Right lobe of liver (tissue), 6 donors: ENCODE results near the gene DAZAP1. TPM values are rescaled to one million over a fixed set of nuclear protein-coding genes. Genes with fewer than 3 reads are reported as not detected.
A peak's percentile ranks its signal among the peaks of the same experiment; 100 is the strongest.

ENCODE experiments used
- ATAC-seq, 4 donors: fragments of 200-7000 bp; cut with Tn5 transposase; one replicate each; pipeline ENCODE4 v1.9.1; 2020; ENCODE audit warnings: mild to moderate bottlenecking in 4 of 4, moderate library complexity in 4 of 4
- DNase-seq, 3 donors: peaks; one replicate each; pipeline ENCODE4 v3.0.0-alpha.2; 2020
- H3K27ac ChIP-seq, 3 donors: fragments of 200-600 bp; one replicate each; pipeline ENCODE4 v1.8.0; 2022
- H3K27me3 ChIP-seq, 2 donors: fragments of 200-600 bp; one replicate each; pipeline ENCODE4 v1.8.0; 2022
- H3K36me3 ChIP-seq, 4 donors: fragments of 200-600 bp; sonication (generic) in 1 of 4; one replicate each; pipeline versions ENCODE4 v1.5.1 to v1.8.0; 2017 to 2022; ENCODE audit warnings: control low read depth in 1 of 4
- H3K4me1 ChIP-seq, 4 donors: fragments of 200-600 bp; sonication (generic) in 1 of 4; one replicate each; pipeline versions ENCODE4 v1.5.1 to v1.8.0; 2017 to 2022; ENCODE audit warnings: control low read depth in 1 of 4
- H3K4me3 ChIP-seq, 3 donors: fragments of 200-600 bp; one replicate each; pipeline ENCODE4 v1.8.0; 2022
- H3K9me3 ChIP-seq, 4 donors: fragments of 200-600 bp; sonication (generic) in 1 of 4; one replicate each; pipeline versions ENCODE4 v1.5.1 to v1.8.0; 2017 to 2022; ENCODE audit warnings: control low read depth in 1 of 4
- POLR2A ChIP-seq: fragments of 450-650 bp; IDR thresholded peaks from one replicate; pipeline ENCODE4 v1.6.1; 2017; ENCODE audit warnings: antibody characterized with exemption, mild to moderate bottlenecking
- WGBS: methylation state at CpG from one replicate; pipeline ENCODE4 v1.1.6; 2018; ENCODE audit warnings: low coverage, low lambda C conversion rate; ENCODE audit not compliant: insufficient coverage; ENCODE audit errors: missing lambda C conversion rate; 5-methylcytosine and 5-hydroxymethylcytosine counted together
- intact Hi-C, 2 donors: fragments of 100-400 bp; cut with DNase I; formaldehyde crosslinking; loops; one replicate each; pipeline versions ENCODE4 v1.11.2 to v1.14.1; 2022
- long read RNA-seq: library from polyadenylated mRNA; unstranded; transcript quantifications from one replicate; pipeline ENCODE4 v2.0.0, GENCODE V29; 2019
- total RNA-seq, 6 experiments: library from RNA; depleted of rRNA in 2 of 6; stranded (reverse); fragments of >200 nt in 2 of 6; fragmentation: NEBNext Ultra II Directional in 3 of 6; extraction: Animal tissue kit (Norgen Biotek cat#: 25700) in 3 of 6; gene quantifications; one replicate each; pipeline versions ENCODE4 v1.1.0 to v1.2.4, GENCODE V29; 2016 to 2023
- TF ChIP-seq, protein P1 (sequence below), 4 donors: fragments of 200-600 bp in 3 of 4; fragments of 450-650 bp in 1 of 4; IDR thresholded peaks; one replicate each; pipeline versions ENCODE4 v1.5.1 to v1.8.0; 2016 to 2022; ENCODE audit warnings: antibody characterized with exemption in 4 of 4, mild to moderate bottlenecking in 2 of 4
- donor health status: DM: no; HTN: yes; CAD: no.
- donor health status: DM: no; HTN: no; CAD: no.
- donor health status: DM: no; HTN: no; CAD: no.
- donor health status: DM: no; HTN: yes; CAD: no.
- donor health status: DM: no; HTN: yes; CAD: no.

Gene DAZAP1
- total RNA-seq, result 10 to 100 TPM; 22.3 to 50.9 (median 42.2) TPM
- long read RNA-seq, result 0 reads

DNA sequence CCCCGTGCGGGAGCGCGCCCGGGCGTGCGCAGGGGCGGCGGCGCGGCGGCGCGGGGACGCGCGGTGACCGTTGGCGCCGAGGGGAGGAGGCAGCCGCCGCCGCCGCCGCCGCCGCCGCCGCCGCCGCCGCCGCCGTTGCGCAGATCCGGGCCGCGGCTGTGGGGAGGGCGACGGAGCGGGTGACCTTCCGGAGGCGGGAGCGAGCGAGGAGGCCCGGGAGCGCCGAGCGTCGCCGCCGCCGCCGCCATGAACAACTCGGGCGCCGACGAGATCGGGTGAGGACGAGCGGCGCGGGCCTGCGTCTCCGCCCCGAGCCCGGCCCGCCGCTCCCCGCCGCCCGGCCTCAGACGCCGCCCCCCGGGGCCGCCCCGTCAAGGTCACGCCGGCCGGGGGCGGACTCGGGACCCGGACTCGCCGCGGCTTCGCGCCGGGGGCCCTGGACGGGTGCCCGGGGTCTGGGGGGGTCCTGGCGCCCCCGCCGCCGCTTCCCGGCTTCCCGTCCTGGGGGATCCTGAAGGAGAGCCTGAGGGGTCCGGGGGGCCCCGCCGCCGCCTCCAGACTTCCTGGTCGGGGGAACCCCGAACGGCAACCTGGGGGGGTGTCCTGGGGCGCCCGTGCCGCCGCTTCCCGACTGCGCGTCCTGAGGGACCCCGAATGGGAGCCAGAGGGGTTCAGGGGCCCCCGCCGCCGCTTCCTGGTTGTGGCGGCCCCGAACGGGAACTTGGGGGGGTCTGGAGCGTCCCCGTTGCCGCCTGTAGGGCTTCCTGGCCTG is at the start of gene DAZAP1:
TSS of gene DAZAP1 (plus strand) at position 59 of the 772 bp plus-strand sequence. CDS start at position 247, 188 bp downstream.
- H3K4me1 ChIP-seq, result peaks cover 4 to 39% (median 14%) of the 10 kb centered on the region in 4 donors
- H3K27me3 ChIP-seq, result no peaks in the 10 kb centered on the region
- H3K4me3 ChIP-seq, result peak within 1 kb of the TSS; percentile 81 to 93 (median 92)
- intact Hi-C loops, result no loop called here
- peak in 1 of 4 donors; percentile 4 for ATAC-seq
- TF ChIP-seq POLR2A, result peak; percentile 20
- TF ChIP-seq, protein P1, sequence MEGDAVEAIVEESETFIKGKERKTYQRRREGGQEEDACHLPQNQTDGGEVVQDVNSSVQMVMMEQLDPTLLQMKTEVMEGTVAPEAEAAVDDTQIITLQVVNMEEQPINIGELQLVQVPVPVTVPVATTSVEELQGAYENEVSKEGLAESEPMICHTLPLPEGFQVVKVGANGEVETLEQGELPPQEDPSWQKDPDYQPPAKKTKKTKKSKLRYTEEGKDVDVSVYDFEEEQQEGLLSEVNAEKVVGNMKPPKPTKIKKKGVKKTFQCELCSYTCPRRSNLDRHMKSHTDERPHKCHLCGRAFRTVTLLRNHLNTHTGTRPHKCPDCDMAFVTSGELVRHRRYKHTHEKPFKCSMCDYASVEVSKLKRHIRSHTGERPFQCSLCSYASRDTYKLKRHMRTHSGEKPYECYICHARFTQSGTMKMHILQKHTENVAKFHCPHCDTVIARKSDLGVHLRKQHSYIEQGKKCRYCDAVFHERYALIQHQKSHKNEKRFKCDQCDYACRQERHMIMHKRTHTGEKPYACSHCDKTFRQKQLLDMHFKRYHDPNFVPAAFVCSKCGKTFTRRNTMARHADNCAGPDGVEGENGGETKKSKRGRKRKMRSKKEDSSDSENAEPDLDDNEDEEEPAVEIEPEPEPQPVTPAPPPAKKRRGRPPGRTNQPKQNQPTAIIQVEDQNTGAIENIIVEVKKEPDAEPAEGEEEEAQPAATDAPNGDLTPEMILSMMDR (IDR thresholded peaks at IDR 0.05), result no peak
- H3K9me3 ChIP-seq, result no peaks in the 10 kb centered on the region
- DNase-seq, result peak in 2 of 3 donors; percentile 59 to 71
- peaks cover 0 to under 1% (median 0%) of the 10 kb centered on the region in 4 donors for H3K36me3 ChIP-seq
- peak within 1 kb of the TSS; percentile 79 to 87 (median 85) for H3K27ac ChIP-seq
- 0% methylated on average over 2 of the region's 121 CpGs for whole genome bisulfite sequencing

DNA sequence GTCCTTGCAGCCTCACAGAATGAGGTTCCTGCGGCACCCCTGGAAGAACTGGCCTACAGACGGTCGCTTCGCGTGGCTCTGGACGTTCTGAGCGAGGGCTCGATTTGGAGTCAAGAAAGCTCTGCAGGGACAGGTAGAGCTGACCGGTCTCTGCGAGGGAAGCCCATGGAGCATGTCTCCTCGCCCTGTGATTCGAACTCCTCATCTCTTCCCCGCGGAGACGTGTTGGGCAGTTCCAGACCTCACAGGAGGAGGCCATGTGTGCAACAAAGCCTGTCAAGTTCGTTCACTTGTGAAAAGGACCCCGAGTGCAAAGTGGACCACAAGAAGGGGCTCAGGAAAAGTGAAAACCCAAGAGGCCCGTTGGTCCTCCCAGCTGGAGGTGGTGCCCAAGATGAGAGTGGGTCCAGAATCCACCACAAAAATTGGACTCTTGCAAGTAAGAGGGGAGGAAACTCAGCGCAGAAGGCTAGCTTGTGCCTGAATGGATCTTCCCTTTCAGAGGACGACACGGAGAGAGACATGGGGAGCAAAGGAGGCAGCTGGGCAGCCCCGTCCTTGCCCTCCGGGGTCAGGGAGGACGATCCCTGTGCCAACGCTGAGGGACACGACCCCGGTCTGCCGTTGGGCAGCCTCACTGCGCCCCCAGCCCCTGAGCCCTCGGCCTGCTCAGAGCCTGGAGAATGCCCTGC is 47.1 kb upstream of the DAZAP1 start:
- WGBS, result 92% methylated on average over 3 of the region's 30 CpGs
- Histone ChIP-seq H3K27me3 (no peaks in the 10 kb centered on the region), H3K4me3 (no peak overlapping the region), H3K36me3 (peaks cover 0 to 71% (median 32%) of the 10 kb centered on the region in 4 donors), H3K4me1 (peaks cover 0 to 20% (median 3%) of the 10 kb centered on the region in 4 donors), H3K9me3 (no peaks in the 10 kb centered on the region), H3K27ac (peak overlapping the region in 1 of 3 donors; percentile 15)
- intact Hi-C loops, result loop anchor here in 1 of 2 donors (10.0 kb wide), 1 partner anchor 65 kb away; no protein-coding TSS in a partner anchor
- TF ChIP-seq, protein P1 (IDR thresholded peaks at IDR 0.05), result no peak
- no peak for TF ChIP-seq POLR2A
- ATAC-seq (no peak), DNase-seq (no peak)

DNA sequence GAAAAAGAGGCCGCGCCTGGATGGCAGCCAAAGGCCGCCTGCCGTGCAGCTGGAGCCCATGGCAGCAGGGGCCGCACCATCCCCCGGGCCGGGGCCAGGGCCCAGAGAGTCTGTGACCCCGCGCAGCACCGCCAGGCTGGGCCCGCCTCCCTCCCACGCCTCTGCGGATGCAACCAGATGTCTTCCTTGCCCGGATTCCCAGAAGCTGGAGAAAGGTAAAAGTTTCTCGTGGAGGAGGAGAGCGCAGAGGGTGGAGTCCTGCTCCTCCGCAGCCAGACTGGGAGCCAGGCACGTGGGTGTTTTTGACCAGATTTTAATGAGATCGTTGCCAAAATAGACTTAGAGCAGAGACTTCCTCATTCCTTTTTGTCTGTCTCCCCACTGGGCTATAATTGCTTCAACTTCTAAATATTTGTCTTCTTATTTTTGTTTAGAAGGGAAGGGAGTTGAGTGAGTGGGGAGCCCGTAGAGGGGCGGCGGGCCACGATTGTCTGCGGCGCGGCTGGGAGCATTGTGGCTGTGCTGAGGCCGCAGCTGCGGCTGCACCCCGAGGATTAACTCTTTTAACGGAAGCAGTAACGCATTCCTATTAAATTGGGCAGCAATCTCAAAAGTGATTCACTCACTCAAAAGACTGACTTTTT is 46.4 kb upstream of the DAZAP1 start:
- intact Hi-C loops, result loop anchor here in 1 of 2 donors (10.0 kb wide), 1 partner anchor 66 kb away; no protein-coding TSS in a partner anchor
- Histone ChIP-seq H3K36me3 (peaks cover 0 to 78% (median 33%) of the 10 kb centered on the region in 4 donors), H3K4me1 (peaks cover 0 to 17% (median 3%) of the 10 kb centered on the region in 4 donors), H3K27me3 (no peaks in the 10 kb centered on the region), H3K4me3 (no peak overlapping the region), H3K9me3 (no peaks in the 10 kb centered on the region), H3K27ac (peak overlapping the region in 1 of 3 donors; percentile 15)
- WGBS, result 55% methylated on average over 19 of the region's 31 CpGs
- ATAC-seq (peak; percentile 29 to 85 (median 33)), DNase-seq (peak in 2 of 3 donors; percentile 78 to 82)
- TF ChIP-seq POLR2A, result no peak
- TF ChIP-seq, protein P1 (IDR thresholded peaks at IDR 0.05), result no peak
